ENCODE results near the gene BMF. TPM values are rescaled to one million over a fixed set of nuclear protein-coding genes. Genes with fewer than 3 reads are reported as not detected.

The BMF gene
- total and polyA plus RNA-seq, 2 of the 4 experiments (the other 2 are of a cell fraction): 2.4 to 2.9 TPM

- intact Hi-C loops (cut with micrococcal nuclease) (no loop called here), in situ Hi-C loops (cut with MboI; ENCODE audit: low sequenced_read_pairs) (no loop called here), dilution Hi-C loops (cut with HindIII; ENCODE audit: low sequenced_read_pairs, unreplicated experiment) (no loop called here)
- TF ChIP-seq BHLHE40 (IDR thresholded peaks at IDR 0.05; ENCODE audit: low read depth, low read length) (no peak), POLR2A (IDR thresholded peaks at IDR 0.05; ENCODE audit: low read depth, low read length) (no peak), RAD21 (IDR thresholded peaks at IDR 0.05; ENCODE audit: low read length) (no peak), CTCF (conservative IDR thresholded peaks at IDR 0.05; ENCODE audit: low read depth, low read length) (no peak), MAZ (IDR thresholded peaks at IDR 0.05; ENCODE audit: borderline replicate concordance, low read depth, low read length) (no peak), RFX5 (IDR thresholded peaks at IDR 0.05; ENCODE audit: low read depth, low read length) (no peak), USF2 (IDR thresholded peaks at IDR 0.05; ENCODE audit: low read depth, low read length) (no peak), MAFK (IDR thresholded peaks at IDR 0.05; ENCODE audit: low read depth, low read length) (no peak), ELK1 (IDR thresholded peaks at IDR 0.05; ENCODE audit: borderline replicate concordance, low read depth, low read length) (no peak), MXI1 (IDR thresholded peaks at IDR 0.05; ENCODE audit: borderline replicate concordance, low read depth, low read length) (no peak), RCOR1 (IDR thresholded peaks at IDR 0.05; ENCODE audit: insufficient replicate concordance, low read length) (no peak), CEBPB (IDR thresholded peaks at IDR 0.05; ENCODE audit: low read depth, low read length) (no peak), FOS (IDR thresholded peaks at IDR 0.05; ENCODE audit: low read depth, low read length) (no peak), NFE2L2 (IDR thresholded peaks at IDR 0.05; ENCODE audit: low read depth, low read length) (no peak), CHD1 (IDR thresholded peaks at IDR 0.05; ENCODE audit: low read depth, low read length) (no peak), SMC3 (IDR thresholded peaks at IDR 0.05; ENCODE audit: low read depth, low read length) (no peak)
- DNase-seq (no peak), ATAC-seq (ENCODE audit: low read depth) (no peak)
- H3K18ac ChIP-seq (ENCODE audit: low read depth, low read length): no peak overlapping the region
- no peak overlapping the region for H2AK5ac ChIP-seq (ENCODE audit: low read depth, low read length)
- CTCF ChIA-PET: no interaction called here
- no peak overlapping the region for H3K14ac ChIP-seq (replicated peaks; ENCODE audit: low read depth, low read length)
- no TSS peak for BruUV-seq (replicated peaks)
- no peak overlapping the region for H2BK15ac ChIP-seq (ENCODE audit: low read depth, low read length)
- H3K4me3 ChIP-seq (ENCODE audit: insufficient read depth, low read depth, low read length): no peak overlapping the region
- no peak overlapping the region for H4K8ac ChIP-seq (ENCODE audit: low read depth in 2 of 2, low read length in 2 of 2)
- no peak overlapping the region for H3K4ac ChIP-seq (ENCODE audit: low read depth, low read length)
- 0 out of 2 replicates have a peak, but pooled peaks cover 1% of the 10 kb centered on the region for H3K4me1 ChIP-seq (ENCODE audit: control insufficient read depth, insufficient read depth, low read length)
- no peaks in the 10 kb centered on the region for H3K27me3 ChIP-seq (ENCODE audit: control insufficient read depth, insufficient read depth, low read length)
- H2AK9ac ChIP-seq (replicated peaks; ENCODE audit: low read depth, low read length, poor library complexity): no peak overlapping the region
- H4K20me1 ChIP-seq (ENCODE audit: insufficient read depth, low read length): no peaks in the 10 kb centered on the region
- no peak overlapping the region for H4K5ac ChIP-seq (ENCODE audit: low read depth, low read length)
- H4K91ac ChIP-seq (ENCODE audit: insufficient read depth, low read depth, low read length): no peak overlapping the region
- no peak overlapping the region for H2BK5ac ChIP-seq (ENCODE audit: low read depth, low read length, poor library complexity, severe bottlenecking)
- H2AFZ ChIP-seq (replicated peaks; ENCODE audit: low read length, poor library complexity): no peak overlapping the region
- no peaks in the 10 kb centered on the region for H3K9me3 ChIP-seq (ENCODE audit: control insufficient read depth, insufficient read depth, low read length)
- H3K79me1 ChIP-seq (ENCODE audit: low read depth in 1 of 2, low read length in 2 of 2): no peaks in the 10 kb centered on the region
- H2BK120ac ChIP-seq (ENCODE audit: low read depth, low read length): no peak overlapping the region
- no peak overlapping the region for H2BK20ac ChIP-seq (ENCODE audit: low read depth, low read length)
- 55% methylated on average over 2 of the region's 5 CpGs; no CpG with 5 or more reads in 1 of the 2 experiments for WGBS, 2 experiments (ENCODE audit: extremely low coverage in 2 of 2, insufficient read length in 1 of 2)
- no peaks in the 10 kb centered on the region for H3K9me1 ChIP-seq (ENCODE audit: insufficient read depth, low read length)
- no peak overlapping the region for H3K27ac ChIP-seq (ENCODE audit: insufficient read depth, low read length)
- H3K36me3 ChIP-seq (ENCODE audit: control insufficient read depth, insufficient read depth, low read length): no peaks in the 10 kb centered on the region
- POLR2A ChIA-PET (ENCODE audit: unreplicated experiment): no interaction called here
- no peak overlapping the region for H3K4me2 ChIP-seq (ENCODE audit: low read depth, low read length)
- no peak overlapping the region for H3K23ac ChIP-seq (ENCODE audit: low read depth, low read length)
- H3K56ac ChIP-seq (ENCODE audit: extremely low read depth, insufficient read depth, low read length): no peak overlapping the region
- no peak overlapping the region for H3K9ac ChIP-seq (ENCODE audit: low read depth, low read length)
Observed at GRCh38 chr15:40155270-40155910, 46.7 kb upstream of the BMF start.
